GM19468 (cell line): ENCODE measurements around the gene PKD2L2.
"Not testable (repeated sequence)": the region's sequence is repeated elsewhere in the genome, so short reads cannot be mapped to it uniquely, and the experiment has no call there.

Source experiments
- ATAC-seq: cut with Tn5 transposase; IDR thresholded peaks from one replicate; pipeline ENCODE4 v1.9.1; 2021; ENCODE audit warnings: mild to moderate bottlenecking, moderate library complexity, moderate number of reproducible peaks; ENCODE audit not compliant: unreplicated experiment; ENCODE audit errors: extremely low read depth

The PKD2L2 gene

GRCh38 chr5:137944280-137944679 is 55.0 kb downstream of the PKD2L2 start:
- not testable (repeated sequence) for ATAC-seq

GRCh38 chr5:137945825-137946224 is 56.6 kb downstream of the PKD2L2 start:
- ATAC-seq: no peak

- ATAC-seq: no peak
These were observed 65.0 kb downstream of the PKD2L2 start for GRCh38 chr5:137954131-137954879.

GRCh38 chr5:137957948-137958347 is 68.7 kb downstream of the PKD2L2 start:
- ATAC-seq: no peak

GRCh38 chr5:137959488-137959887 is 70.2 kb downstream of the PKD2L2 start:
- ATAC-seq: no peak

GRCh38 chr5:137960141-137960540 is 70.9 kb downstream of the PKD2L2 start:
- ATAC-seq: no peak

- no peak for ATAC-seq
These were observed 71.6 kb downstream of the PKD2L2 start for GRCh38 chr5:137960819-137961218.

GRCh38 chr5:137970384-137970783 is 81.1 kb downstream of the PKD2L2 start:
- not testable (repeated sequence) for ATAC-seq

- ATAC-seq: no peak
These were observed 86.0 kb downstream of the PKD2L2 start for GRCh38 chr5:137975208-137975607.

GRCh38 chr5:137989419-137989818 is 100.2 kb downstream of the PKD2L2 start:
- ATAC-seq: no peak
